Body of pancreas (tissue), 4 donors: ENCODE measurements around the gene KIF1C. TPM values are rescaled to one million over a fixed set of nuclear protein-coding genes. Genes with fewer than 3 reads are reported as not detected.

ENCODE experiments used
- ATAC-seq: fragments of 150-250 bp; one replicate; pipeline ENCODE4 v1.9.1; 2016
- DNase-seq, 4 donors: peaks; one replicate each; pipeline ENCODE4 v3.0.0-alpha.2; 2019
- H3K27ac ChIP-seq, 4 donors: fragments of 200-600 bp; sonication (generic); 1 replicate in 3 of 4; 2 replicates in 1 of 4; pipeline versions ENCODE4 v1.5.1 to v1.6.1; 2016 to 2019; ENCODE audit warnings: mild to moderate bottlenecking in 1 of 4, mixed read lengths in 1 of 4, moderate library complexity in 1 of 4
- H3K27me3 ChIP-seq, 2 donors: fragments of 200-600 bp; sonication (generic); one replicate each; pipeline ENCODE4 v1.6.0; 2016; ENCODE audit warnings: mild to moderate bottlenecking in 1 of 2
- H3K36me3 ChIP-seq, 2 donors: fragments of 200-600 bp; sonication (generic); replicated peaks in 1 of 2; 2 replicates each; pipeline ENCODE4 v1.5.1; 2016; ENCODE audit warnings: low read depth in 2 of 2; ENCODE audit not compliant: insufficient read depth in 1 of 2
- H3K4me1 ChIP-seq: fragments of 200-600 bp; sonication (generic); one replicate; pipeline ENCODE4 v1.6.0; 2016
- H3K4me3 ChIP-seq, 2 donors: fragments of 200-600 bp; sonication (generic); 1 replicate in 1 of 2; 2 replicates in 1 of 2; pipeline ENCODE4 v1.5.1; 2016 to 2019
- H3K9me3 ChIP-seq, 3 donors: fragments of 200-600 bp; sonication (generic); 1 replicate in 2 of 3; 2 replicates in 1 of 3; pipeline ENCODE4 v1.5.1; 2016
- POLR2A ChIP-seq, 3 donors: fragments of 450-650 bp; IDR thresholded peaks; one replicate each; pipeline ENCODE4 v1.6.1; 2016; ENCODE audit warnings: antibody characterized with exemption in 3 of 3, mild to moderate bottlenecking in 2 of 3
- WGBS, 2 donors: methylation state at CpG; one replicate each; pipeline ENCODE4 v1.1.5; 2017; 5-methylcytosine and 5-hydroxymethylcytosine counted together
- intact Hi-C: fragments of 100-400 bp; cut with DNase I; formaldehyde crosslinking; loops from one replicate; pipeline ENCODE4 v1.15.1; 2023
- total RNA-seq, 2 donors: library from RNA; depleted of rRNA; stranded (reverse); fragments of >200 nt; gene quantifications; one replicate each; pipeline ENCODE4 v1.1.0, GENCODE V29; 2016
- TF ChIP-seq, protein P1 (sequence below), 7 experiments: fragments of 450-650 bp in 4 of 7; fragments of 200-600 bp in 3 of 7; sonication (generic) in 3 of 7; IDR thresholded peaks; one replicate each; pipeline ENCODE4 v1.5.1; 2016 to 2019; ENCODE audit warnings: antibody characterized with exemption in 7 of 7

Gene KIF1C
- total RNA-seq, 2 donors from 2014 or later: 43.1 to 54.4 TPM

DNA sequence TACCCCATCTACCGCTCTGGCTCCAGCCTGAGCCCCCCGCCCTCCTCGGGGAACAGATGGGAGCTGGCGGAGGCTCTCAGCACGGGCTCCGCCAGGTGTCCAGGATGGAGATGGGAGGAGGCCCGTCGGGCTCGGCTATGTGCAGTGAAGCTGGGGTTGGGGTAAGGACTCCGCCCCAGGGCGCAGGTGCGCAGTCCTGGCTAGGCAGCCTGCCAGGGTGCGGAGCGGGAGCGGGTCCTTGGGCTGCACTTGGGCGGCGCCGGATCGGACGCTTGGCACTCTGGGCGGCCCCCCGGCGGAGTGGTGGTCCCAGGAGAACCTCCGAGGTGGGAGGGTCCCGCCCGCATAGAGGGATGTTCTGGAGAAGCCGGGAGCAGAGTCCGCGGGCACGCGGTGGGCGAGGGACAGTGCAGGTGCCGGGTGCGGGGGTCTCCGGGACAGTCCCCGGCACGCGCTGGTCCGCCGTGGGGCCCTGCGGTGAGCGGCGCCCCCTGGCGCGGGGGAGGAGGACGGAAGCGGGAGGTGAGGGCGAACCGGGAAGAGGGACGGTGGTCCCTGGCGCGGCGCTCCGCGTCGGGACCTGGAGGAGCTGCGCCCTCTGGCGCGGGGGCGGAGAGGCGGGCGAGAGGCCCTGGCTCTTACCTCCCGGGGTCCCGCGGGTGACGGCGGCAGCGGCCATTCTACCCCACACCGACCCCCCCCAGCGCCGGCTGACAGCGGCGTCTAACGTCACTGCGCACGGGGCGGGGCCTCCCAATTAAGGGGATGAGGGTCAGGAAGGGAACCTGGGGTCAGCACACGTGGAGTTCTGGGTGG, 10.6 kb upstream of the KIF1C start, which contains the start of gene CAMTA2:
Gene CAMTA2 (minus strand): TSS at position 725 of the 816 bp plus-strand sequence. CDS start 1,453 bp downstream, outside the sequence.
- 1% methylated on average over 56 of the region's 78 CpGs; no CpG with 5 or more reads in 1 of the 2 donors for WGBS, 2 donors
- peaks cover 23% of the 10 kb centered on the region for H3K4me1 ChIP-seq
- H3K27me3 ChIP-seq: no peaks in the 10 kb centered on the region
- ATAC-seq (peak; percentile 87), DNase-seq (peak; percentile 86 to 90 (median 88))
- H3K27ac ChIP-seq: peak within 1 kb of the TSS; percentile 79 to 96 (median 88)
- H3K4me3 ChIP-seq: peak within 1 kb of the TSS; percentile 91 to 96
- TF ChIP-seq, protein P1, sequence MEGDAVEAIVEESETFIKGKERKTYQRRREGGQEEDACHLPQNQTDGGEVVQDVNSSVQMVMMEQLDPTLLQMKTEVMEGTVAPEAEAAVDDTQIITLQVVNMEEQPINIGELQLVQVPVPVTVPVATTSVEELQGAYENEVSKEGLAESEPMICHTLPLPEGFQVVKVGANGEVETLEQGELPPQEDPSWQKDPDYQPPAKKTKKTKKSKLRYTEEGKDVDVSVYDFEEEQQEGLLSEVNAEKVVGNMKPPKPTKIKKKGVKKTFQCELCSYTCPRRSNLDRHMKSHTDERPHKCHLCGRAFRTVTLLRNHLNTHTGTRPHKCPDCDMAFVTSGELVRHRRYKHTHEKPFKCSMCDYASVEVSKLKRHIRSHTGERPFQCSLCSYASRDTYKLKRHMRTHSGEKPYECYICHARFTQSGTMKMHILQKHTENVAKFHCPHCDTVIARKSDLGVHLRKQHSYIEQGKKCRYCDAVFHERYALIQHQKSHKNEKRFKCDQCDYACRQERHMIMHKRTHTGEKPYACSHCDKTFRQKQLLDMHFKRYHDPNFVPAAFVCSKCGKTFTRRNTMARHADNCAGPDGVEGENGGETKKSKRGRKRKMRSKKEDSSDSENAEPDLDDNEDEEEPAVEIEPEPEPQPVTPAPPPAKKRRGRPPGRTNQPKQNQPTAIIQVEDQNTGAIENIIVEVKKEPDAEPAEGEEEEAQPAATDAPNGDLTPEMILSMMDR (IDR thresholded peaks at IDR 0.05): peak; percentile 55 to 83 (median 68)
- TF ChIP-seq POLR2A (IDR thresholded peaks at IDR 0.05): peak; percentile 55 to 80 (median 78)
- peaks cover 0 to 3% of the 10 kb centered on the region in 2 donors for H3K36me3 ChIP-seq
- intact Hi-C loops: no loop called here
- H3K9me3 ChIP-seq: no peaks in the 10 kb centered on the region

DNA sequence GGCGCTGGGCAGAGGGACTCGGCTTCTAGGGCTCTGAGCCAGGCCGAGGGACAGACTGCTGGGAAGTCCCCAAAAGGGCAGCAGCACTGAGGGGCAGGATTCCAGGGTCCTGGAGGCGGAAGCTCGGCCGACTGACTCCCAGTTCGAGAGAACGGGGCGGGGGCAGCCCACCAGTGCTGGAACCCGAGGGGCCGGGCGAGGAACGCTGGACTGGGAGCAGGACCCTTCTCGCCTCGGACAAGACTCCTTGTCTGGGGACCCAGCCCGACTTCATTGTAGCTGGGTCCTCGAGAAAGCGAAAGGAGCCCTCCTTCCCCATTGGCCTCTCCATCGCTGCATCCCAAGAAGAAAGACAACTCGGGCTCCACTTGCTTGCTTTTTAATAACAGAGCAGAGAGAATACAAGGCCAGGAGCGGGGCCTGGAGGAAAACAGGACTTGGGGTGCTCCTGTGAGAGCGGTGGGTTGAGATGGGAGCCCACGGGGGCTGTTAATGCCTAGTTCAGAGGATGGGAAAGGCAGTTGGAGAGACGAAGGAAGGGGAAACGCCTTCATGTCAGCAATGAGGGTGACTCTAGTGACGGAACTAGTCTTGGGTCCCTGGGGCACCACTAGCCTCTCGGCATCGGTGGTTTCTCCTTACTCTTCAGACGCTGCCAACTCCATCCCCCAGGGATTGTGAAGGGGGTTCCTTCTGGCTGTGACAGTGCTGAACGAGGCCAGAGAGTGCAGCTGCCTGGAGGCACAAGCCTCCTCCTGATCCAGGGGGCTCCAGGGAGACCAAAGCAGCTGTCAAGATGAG, 9.8 kb upstream of the KIF1C start:
- ATAC-seq: no peak
- intact Hi-C loops: no loop called here
- peak overlapping the region; percentile 91 to 96 for H3K4me3 ChIP-seq
- H3K27ac ChIP-seq: peak overlapping the region; percentile 79 to 96 (median 88)
- TF ChIP-seq POLR2A (IDR thresholded peaks at IDR 0.05): no peak
- TF ChIP-seq, protein P1 (IDR thresholded peaks at IDR 0.05): no peak
- H3K4me1 ChIP-seq: peaks cover 23% of the 10 kb centered on the region
- DNase-seq: no peak
- H3K27me3 ChIP-seq: no peaks in the 10 kb centered on the region
- no peaks in the 10 kb centered on the region for H3K9me3 ChIP-seq
- WGBS, 2 donors: 8 to 20% methylated on average over 17 to 30 of the region's 30 CpGs
- H3K36me3 ChIP-seq: no peaks in the 10 kb centered on the region

DNA sequence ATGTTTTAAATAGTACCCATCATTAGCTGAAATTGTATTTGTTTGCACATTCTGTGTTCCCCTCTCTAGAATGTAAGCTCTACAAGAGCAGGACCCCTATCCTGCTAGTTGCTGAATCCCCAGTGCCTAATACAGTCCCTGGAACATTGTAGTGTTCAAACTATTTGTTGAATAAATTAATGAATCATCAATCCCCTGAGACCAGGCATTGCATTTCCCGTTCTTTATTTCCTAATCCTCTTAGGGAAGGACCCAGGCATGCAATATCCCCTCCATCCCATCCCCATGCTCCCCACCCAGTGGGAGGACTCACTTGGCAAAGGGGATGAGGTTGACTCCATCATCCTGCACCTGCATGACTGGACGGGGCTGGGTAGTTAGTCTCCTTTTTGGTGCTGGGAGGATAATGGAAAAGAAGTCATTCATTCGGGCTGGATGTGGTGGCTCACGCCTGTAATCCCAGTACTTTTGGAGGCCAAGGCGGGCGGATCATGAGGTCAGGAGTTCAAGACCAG, 3.6 kb upstream of the KIF1C start:
- Histone ChIP-seq H3K4me3 (no peak overlapping the region), H3K36me3 (no peaks in the 10 kb centered on the region), H3K27me3 (no peaks in the 10 kb centered on the region), H3K9me3 (no peaks in the 10 kb centered on the region), H3K27ac (no peak overlapping the region), H3K4me1 (peaks cover 10% of the 10 kb centered on the region)
- DNase-seq (no peak), ATAC-seq (no peak)
- WGBS, 2 donors: 77 to 82% methylated on average over 6 of the region's 6 CpGs
- no peak for TF ChIP-seq POLR2A (IDR thresholded peaks at IDR 0.05)
- intact Hi-C loops: no loop called here

DNA sequence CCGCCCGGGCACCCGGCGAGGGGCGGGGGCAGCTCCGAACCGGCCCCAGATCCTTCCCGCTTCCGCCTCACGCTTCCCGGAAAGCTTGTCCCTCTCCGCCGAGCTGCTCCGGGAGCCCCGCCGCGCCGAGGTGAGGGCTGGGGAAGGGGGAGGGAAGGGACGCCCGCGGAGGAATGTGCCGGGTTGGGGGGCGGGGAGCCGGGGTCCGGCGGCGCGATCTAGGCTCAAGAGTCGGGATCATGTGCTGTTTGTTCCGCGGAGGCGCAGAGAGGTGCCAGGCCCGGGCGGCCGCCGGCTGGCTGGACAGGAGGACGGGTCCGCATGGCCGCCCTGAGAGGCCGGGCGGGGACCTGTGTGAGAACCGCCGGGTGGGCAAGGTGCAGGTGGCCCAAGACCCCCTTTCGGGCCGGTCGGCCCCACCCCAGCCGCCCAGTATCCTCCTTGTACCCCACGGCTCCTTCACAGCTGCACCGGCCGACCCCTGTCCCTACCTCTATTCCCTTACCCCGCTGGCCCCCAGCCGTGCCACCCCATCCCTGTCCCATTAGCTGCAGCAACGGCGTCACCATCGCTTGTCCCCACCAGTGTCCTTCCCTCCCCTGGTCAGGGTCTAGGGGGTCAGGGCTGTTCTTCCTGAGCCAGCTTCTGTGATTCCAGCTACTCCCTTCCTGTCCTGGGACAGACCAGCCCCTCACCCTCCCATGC, 429 bp downstream of the KIF1C start:
- no peaks in the 10 kb centered on the region for H3K9me3 ChIP-seq
- WGBS, 2 donors: 0 to 1% methylated on average over 13 to 54 of the region's 55 CpGs
- no peaks in the 10 kb centered on the region for H3K27me3 ChIP-seq
- peaks cover 27% of the 10 kb centered on the region for H3K4me1 ChIP-seq
- peak in 3 of 4 donors; percentile 59 to 64 (median 60) for DNase-seq
- peak overlapping the region; percentile 60 to 89 for H3K4me3 ChIP-seq
- intact Hi-C loops: no loop called here
- no peak for TF ChIP-seq POLR2A (IDR thresholded peaks at IDR 0.05)
- TF ChIP-seq, protein P1 (IDR thresholded peaks at IDR 0.05): no peak
- H3K36me3 ChIP-seq: peaks cover 3 to 13% of the 10 kb centered on the region in 2 donors
- ATAC-seq: no peak
- H3K27ac ChIP-seq: peak overlapping the region; percentile 72 to 93 (median 86)
